Measurements from ENCODE around the gene ROGDI. TPM values are rescaled to one million over a fixed set of nuclear protein-coding genes. Genes with fewer than 3 reads are reported as not detected.

The ROGDI gene
- total and polyA plus RNA-seq, 2 of the 13 experiments (the other 11 are each of a cell fraction or from before 2014, with no cell fraction given) = 19.2 to 42.1 TPM

DNA sequence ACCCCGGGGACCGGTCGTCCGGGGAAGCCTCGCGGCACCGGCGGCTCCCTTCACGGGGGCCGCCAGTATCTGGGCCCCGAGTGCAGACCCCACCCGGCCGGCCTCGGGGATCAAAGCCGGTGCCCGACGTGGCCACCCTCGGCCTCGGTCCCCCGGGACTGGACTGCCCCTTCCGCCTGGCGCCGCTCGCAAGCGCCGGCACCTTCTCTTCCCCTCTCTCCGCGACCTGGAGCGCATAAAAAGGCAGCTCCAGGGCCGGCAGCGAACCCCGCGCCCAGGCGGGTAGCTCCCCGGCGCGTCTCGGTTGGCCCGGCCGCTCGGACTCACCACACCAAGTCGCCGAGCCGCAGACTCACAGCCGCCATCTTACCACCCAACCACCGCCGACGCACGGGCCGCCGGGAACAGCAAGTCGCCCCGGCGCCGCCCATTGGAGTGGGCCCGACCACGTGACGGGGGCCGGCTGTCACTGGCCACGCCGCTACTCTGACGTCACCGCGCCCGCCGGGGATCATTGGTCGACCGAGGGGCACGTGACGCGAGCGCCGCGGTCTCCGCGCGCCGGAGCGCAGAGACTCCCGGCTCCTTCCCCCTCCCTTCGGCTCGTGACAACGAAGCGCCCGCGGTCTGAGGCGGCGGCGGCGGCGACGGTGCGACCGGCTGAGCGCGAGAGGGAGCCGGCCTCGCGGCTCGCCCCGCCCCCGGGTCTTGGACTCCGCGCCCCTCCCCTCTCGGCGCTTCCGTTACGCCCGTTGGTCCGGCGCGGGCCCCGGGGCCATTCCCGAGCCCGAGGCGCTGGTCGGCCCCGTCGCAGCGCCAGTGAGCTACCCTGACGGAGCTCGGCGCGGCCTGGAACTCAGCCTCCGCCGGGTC is 44.7 kb upstream of the ROGDI start, which contains the start of the genes GLYR1 and UBN1 (continued):
- TF ChIP-seq, protein P1, sequence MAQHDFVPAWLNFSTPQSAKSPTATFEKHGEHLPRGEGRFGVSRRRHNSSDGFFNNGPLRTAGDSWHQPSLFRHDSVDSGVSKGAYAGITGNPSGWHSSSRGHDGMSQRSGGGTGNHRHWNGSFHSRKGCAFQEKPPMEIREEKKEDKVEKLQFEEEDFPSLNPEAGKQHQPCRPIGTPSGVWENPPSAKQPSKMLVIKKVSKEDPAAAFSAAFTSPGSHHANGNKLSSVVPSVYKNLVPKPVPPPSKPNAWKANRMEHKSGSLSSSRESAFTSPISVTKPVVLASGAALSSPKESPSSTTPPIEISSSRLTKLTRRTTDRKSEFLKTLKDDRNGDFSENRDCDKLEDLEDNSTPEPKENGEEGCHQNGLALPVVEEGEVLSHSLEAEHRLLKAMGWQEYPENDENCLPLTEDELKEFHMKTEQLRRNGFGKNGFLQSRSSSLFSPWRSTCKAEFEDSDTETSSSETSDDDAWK (CRISPR knock-in tag; IDR thresholded peaks at IDR 0.05) = no peak
- TF ChIP-seq CEBPB (IDR thresholded peaks at IDR 0.05; ENCODE audit: borderline replicate concordance, low read depth, low read length) = no peak
- no peak for TF ChIP-seq FOXM1 (CRISPR knock-in tag; IDR thresholded peaks at IDR 0.05)
- no peak for TF ChIP-seq ZKSCAN8 (CRISPR knock-in tag; IDR thresholded peaks at IDR 0.05; ENCODE audit: borderline replicate concordance)
- no peak for TF ChIP-seq ZC3H4 (CRISPR knock-in tag; IDR thresholded peaks at IDR 0.05; ENCODE audit: borderline replicate concordance)
- TF ChIP-seq ZNF589 (CRISPR knock-in tag; conservative IDR thresholded peaks at IDR 0.05) = no peak
- TF ChIP-seq ZNF614 (CRISPR knock-in tag; IDR thresholded peaks at IDR 0.05; ENCODE audit: borderline replicate concordance) = no peak
- TF ChIP-seq, protein P2, sequence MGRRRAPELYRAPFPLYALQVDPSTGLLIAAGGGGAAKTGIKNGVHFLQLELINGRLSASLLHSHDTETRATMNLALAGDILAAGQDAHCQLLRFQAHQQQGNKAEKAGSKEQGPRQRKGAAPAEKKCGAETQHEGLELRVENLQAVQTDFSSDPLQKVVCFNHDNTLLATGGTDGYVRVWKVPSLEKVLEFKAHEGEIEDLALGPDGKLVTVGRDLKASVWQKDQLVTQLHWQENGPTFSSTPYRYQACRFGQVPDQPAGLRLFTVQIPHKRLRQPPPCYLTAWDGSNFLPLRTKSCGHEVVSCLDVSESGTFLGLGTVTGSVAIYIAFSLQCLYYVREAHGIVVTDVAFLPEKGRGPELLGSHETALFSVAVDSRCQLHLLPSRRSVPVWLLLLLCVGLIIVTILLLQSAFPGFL (CRISPR knock-in tag; IDR thresholded peaks at IDR 0.05) = no peak
- no peak for TF ChIP-seq GLI4 (CRISPR knock-in tag; IDR thresholded peaks at IDR 0.05; ENCODE audit: borderline replicate concordance)
- no peak for TF ChIP-seq ZNF761 (CRISPR knock-in tag; conservative IDR thresholded peaks at IDR 0.05)
- no peak for TF ChIP-seq SRY (CRISPR knock-in tag; IDR thresholded peaks at IDR 0.05)
- no peak for TF ChIP-seq PCBP2 (optimal IDR thresholded peaks at IDR 0.05; ENCODE audit: low read depth, low read length, poor library complexity, severe bottlenecking)
- TF ChIP-seq ZFY (CRISPR knock-in tag; IDR thresholded peaks at IDR 0.05) = peak; percentile 83
- TF ChIP-seq NR2C2 (CRISPR knock-in tag; IDR thresholded peaks at IDR 0.05; ENCODE audit: borderline replicate concordance) = peak; percentile 44; the same call in 1 of the 2 replicates
- TF ChIP-seq REL (CRISPR knock-in tag; conservative IDR thresholded peaks at IDR 0.05) = no peak
- TF ChIP-seq, protein P3, sequence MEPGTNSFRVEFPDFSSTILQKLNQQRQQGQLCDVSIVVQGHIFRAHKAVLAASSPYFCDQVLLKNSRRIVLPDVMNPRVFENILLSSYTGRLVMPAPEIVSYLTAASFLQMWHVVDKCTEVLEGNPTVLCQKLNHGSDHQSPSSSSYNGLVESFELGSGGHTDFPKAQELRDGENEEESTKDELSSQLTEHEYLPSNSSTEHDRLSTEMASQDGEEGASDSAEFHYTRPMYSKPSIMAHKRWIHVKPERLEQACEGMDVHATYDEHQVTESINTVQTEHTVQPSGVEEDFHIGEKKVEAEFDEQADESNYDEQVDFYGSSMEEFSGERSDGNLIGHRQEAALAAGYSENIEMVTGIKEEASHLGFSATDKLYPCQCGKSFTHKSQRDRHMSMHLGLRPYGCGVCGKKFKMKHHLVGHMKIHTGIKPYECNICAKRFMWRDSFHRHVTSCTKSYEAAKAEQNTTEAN (CRISPR knock-in tag; conservative IDR thresholded peaks at IDR 0.05) = no peak
- no peak for TF ChIP-seq ATM (IDR thresholded peaks at IDR 0.05; ENCODE audit: borderline replicate concordance)
- TF ChIP-seq, protein P4, sequence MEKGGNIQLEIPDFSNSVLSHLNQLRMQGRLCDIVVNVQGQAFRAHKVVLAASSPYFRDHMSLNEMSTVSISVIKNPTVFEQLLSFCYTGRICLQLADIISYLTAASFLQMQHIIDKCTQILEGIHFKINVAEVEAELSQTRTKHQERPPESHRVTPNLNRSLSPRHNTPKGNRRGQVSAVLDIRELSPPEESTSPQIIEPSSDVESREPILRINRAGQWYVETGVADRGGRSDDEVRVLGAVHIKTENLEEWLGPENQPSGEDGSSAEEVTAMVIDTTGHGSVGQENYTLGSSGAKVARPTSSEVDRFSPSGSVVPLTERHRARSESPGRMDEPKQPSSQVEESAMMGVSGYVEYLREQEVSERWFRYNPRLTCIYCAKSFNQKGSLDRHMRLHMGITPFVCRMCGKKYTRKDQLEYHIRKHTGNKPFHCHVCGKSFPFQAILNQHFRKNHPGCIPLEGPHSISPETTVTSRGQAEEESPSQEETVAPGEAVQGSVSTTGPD (CRISPR knock-in tag; IDR thresholded peaks at IDR 0.05) = no peak
- no peak for TF ChIP-seq ZBTB20 (CRISPR knock-in tag; IDR thresholded peaks at IDR 0.05; ENCODE audit: borderline replicate concordance, low read depth)
- TF ChIP-seq, protein P5, sequence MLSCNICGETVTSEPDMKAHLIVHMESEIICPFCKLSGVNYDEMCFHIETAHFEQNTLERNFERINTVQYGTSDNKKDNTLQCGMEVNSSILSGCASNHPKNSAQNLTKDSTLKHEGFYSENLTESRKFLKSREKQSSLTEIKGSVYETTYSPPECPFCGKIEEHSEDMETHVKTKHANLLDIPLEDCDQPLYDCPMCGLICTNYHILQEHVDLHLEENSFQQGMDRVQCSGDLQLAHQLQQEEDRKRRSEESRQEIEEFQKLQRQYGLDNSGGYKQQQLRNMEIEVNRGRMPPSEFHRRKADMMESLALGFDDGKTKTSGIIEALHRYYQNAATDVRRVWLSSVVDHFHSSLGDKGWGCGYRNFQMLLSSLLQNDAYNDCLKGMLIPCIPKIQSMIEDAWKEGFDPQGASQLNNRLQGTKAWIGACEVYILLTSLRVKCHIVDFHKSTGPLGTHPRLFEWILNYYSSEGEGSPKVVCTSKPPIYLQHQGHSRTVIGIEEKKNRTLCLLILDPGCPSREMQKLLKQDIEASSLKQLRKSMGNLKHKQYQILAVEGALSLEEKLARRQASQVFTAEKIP (CRISPR knock-in tag; IDR thresholded peaks at IDR 0.05; ENCODE audit: borderline replicate concordance) = no peak
- TF ChIP-seq, protein P6, sequence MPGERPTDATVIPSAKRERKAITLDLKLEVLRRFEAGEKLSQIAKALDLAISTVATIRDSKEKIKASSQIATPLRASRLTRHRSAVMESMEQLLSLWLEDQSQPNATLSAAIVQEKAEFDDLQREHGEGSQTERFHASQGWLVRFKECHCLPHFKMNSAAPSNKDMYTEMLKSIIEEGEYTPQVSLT (CRISPR knock-in tag; IDR thresholded peaks at IDR 0.05; ENCODE audit: borderline replicate concordance, low read depth) = no peak
- TF ChIP-seq KAT7 (CRISPR knock-in tag; IDR thresholded peaks at IDR 0.05; ENCODE audit: borderline replicate concordance) = no peak; the same call in 1 of the 2 replicates
